CD4-positive, alpha-beta memory T cell (primary cell): Measurements from ENCODE around the gene COL4A6. TPM values are rescaled to one million over a fixed set of nuclear protein-coding genes. Genes with fewer than 3 reads are reported as not detected.

Experiments used
- CTCF ChIA-PET: fragments of 350-600 bp; sonication (Branson Sonifier 250); formaldehyde crosslinking; loops from one replicate; lab custom pipeline; 2021; ENCODE audit warnings: inconsistent platforms; ENCODE audit not compliant: partially characterized antibody; lab: Charles Lee
- POLR2A ChIA-PET: fragments of 350-600 bp; sonication (Branson Sonifier 250); formaldehyde crosslinking; loops from one replicate; lab custom pipeline; 2021; ENCODE audit not compliant: partially characterized antibody; lab: Charles Lee
- DNase-seq, 5 donors: peaks; one replicate each; pipeline versions ENCODE4 v3.0.0 to v3.0.0-alpha.2; 2020 to 2022; ENCODE audit warnings: mixed read lengths in 1 of 5
- H3K27ac ChIP-seq: one replicate; pipeline ENCODE4 v1.7.0; 2013; ENCODE audit warnings: low read depth, low read length
- H3K27me3 ChIP-seq: 2 replicates; pipeline ENCODE4 v1.7.0; 2013; ENCODE audit warnings: mild to moderate bottlenecking, low read length, moderate library complexity; ENCODE audit not compliant: insufficient read depth
- H3K36me3 ChIP-seq: 2 replicates; pipeline ENCODE4 v1.7.0; 2013; ENCODE audit warnings: mild to moderate bottlenecking, low read length, moderate library complexity; ENCODE audit not compliant: insufficient read depth
- H3K4me1 ChIP-seq: 2 replicates; pipeline ENCODE4 v1.7.0; 2013; ENCODE audit warnings: mild to moderate bottlenecking, low read length, moderate library complexity; ENCODE audit not compliant: insufficient read depth
- H3K4me3 ChIP-seq, 2 donors: one replicate each; pipeline ENCODE4 v1.7.0; 2013; ENCODE audit warnings: low read length in 2 of 2, mild to moderate bottlenecking in 1 of 2
- H3K9me3 ChIP-seq, 2 donors: one replicate each; pipeline ENCODE4 v1.7.0; 2013; ENCODE audit warnings: low read length in 2 of 2, control low read depth in 1 of 2; ENCODE audit not compliant: control insufficient read depth in 1 of 2
- H3K27ac Mint-ChIP-seq, 7 donors: one replicate each; pipeline ENCODE4 v1.8.0; 2020 to 2021; ENCODE audit warnings: mixed read lengths in 7 of 7, mild to moderate bottlenecking in 6 of 7, inconsistent platforms in 3 of 7, moderate library complexity in 3 of 7
- H3K27me3 Mint-ChIP-seq, 2 donors: one replicate each; pipeline ENCODE4 v1.8.0; 2020 to 2021; ENCODE audit warnings: mixed read lengths in 2 of 2
- H3K36me3 Mint-ChIP-seq, 2 donors: one replicate each; pipeline ENCODE4 v1.8.0; 2020 to 2021; ENCODE audit warnings: mixed read lengths in 2 of 2, inconsistent platforms in 1 of 2, mild to moderate bottlenecking in 1 of 2
- H3K4me1 Mint-ChIP-seq, 4 donors: one replicate each; pipeline ENCODE4 v1.8.0; 2020 to 2021; ENCODE audit warnings: mixed read lengths in 4 of 4, mild to moderate bottlenecking in 1 of 4
- H3K4me3 Mint-ChIP-seq, 8 donors: one replicate each; pipeline ENCODE4 v1.8.0; 2020 to 2021; ENCODE audit warnings: mixed read lengths in 8 of 8, mild to moderate bottlenecking in 7 of 8, moderate library complexity in 6 of 8, inconsistent platforms in 3 of 8
- H3K9me3 Mint-ChIP-seq, 8 donors: one replicate each; pipeline ENCODE4 v1.8.0; 2020 to 2021; ENCODE audit warnings: mixed read lengths in 8 of 8, mild to moderate bottlenecking in 5 of 8, inconsistent platforms in 3 of 8, moderate library complexity in 1 of 8
- intact Hi-C: fragments of 100-400 bp; cut with micrococcal nuclease; formaldehyde crosslinking; loops from one replicate; pipeline ENCODE4 v1.15.1; 2023
- polyA plus RNA-seq, 2 donors: library from polyadenylated mRNA; unstranded; fragments of 300-500 nt; fragmentation: Illumina TruSeq; gene quantifications; one replicate each; pipeline ENCODE4 v1.2.3, GENCODE V29; 2021
- total RNA-seq, 2 experiments: library from RNA; stranded (reverse); gene quantifications; one replicate each; pipeline ENCODE4 v1.2.3, GENCODE V29; 2021

Gene COL4A6
- total and polyA plus RNA-seq, 4 experiments from 2014 or later = not detected

GRCh38 chrX:108270739-108271396, 167.4 kb downstream of the COL4A6 start:
- H3K27me3 ChIP-seq = no peaks in the 10 kb centered on the region
- CTCF ChIA-PET = no interaction called here
- no peak overlapping the region for H3K27ac ChIP-seq
- DNase-seq = no peak
- intact Hi-C loops = no loop called here
- H3K9me3 ChIP-seq = no peaks in the 10 kb centered on the region
- H3K27ac Mint-ChIP-seq = no peak overlapping the region
- H3K4me1 Mint-ChIP-seq = peaks cover 0 to 10% (median 0%) of the 10 kb centered on the region in 4 donors
- H3K36me3 ChIP-seq = no peaks in the 10 kb centered on the region
- H3K4me3 ChIP-seq = no peak overlapping the region
- no peak overlapping the region for H3K4me3 Mint-ChIP-seq
- peaks cover 0 to 5% (median 0%) of the 10 kb centered on the region in 8 donors for H3K9me3 Mint-ChIP-seq
- POLR2A ChIA-PET = no interaction called here
- H3K36me3 Mint-ChIP-seq = no peaks in the 10 kb centered on the region
- no peaks in the 10 kb centered on the region for H3K4me1 ChIP-seq
- H3K27me3 Mint-ChIP-seq = peaks cover 1 to 2% of the 10 kb centered on the region in 2 donors

DNA sequence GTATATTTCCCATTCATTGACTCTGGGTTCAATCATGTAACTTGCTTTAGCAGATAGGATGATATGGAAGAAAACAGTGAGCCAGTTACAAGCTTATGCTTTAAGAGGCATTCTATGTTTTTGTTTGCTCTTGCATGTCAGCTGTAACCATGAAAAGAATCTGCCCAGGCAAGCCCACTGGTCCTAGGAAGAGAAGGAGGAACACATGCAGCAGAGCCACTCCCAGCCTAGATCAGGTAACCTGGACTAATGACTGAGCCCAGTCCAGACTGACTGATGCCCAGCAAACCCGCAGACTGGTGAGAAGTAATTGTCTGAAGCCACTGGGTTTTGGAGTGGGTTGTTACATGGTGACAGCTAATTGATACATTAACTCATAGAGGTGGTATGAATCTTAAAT, 167.9 kb downstream of the COL4A6 start:
- peaks cover 2 to 3% of the 10 kb centered on the region in 2 donors for H3K27me3 Mint-ChIP-seq
- intact Hi-C loops = no loop called here
- H3K27ac Mint-ChIP-seq = no peak overlapping the region
- Histone ChIP-seq H3K4me3 (no peak overlapping the region), H3K9me3 (no peaks in the 10 kb centered on the region), H3K27ac (no peak overlapping the region), H3K27me3 (no peaks in the 10 kb centered on the region), H3K36me3 (no peaks in the 10 kb centered on the region), H3K4me1 (no peaks in the 10 kb centered on the region)
- POLR2A ChIA-PET = no interaction called here
- H3K4me3 Mint-ChIP-seq = no peak overlapping the region
- DNase-seq = no peak
- CTCF ChIA-PET = no interaction called here
- H3K36me3 Mint-ChIP-seq = no peaks in the 10 kb centered on the region
- H3K9me3 Mint-ChIP-seq = peaks cover 0 to 5% (median 0%) of the 10 kb centered on the region in 8 donors
- H3K4me1 Mint-ChIP-seq = peaks cover 0 to 10% (median 0%) of the 10 kb centered on the region in 4 donors

DNA sequence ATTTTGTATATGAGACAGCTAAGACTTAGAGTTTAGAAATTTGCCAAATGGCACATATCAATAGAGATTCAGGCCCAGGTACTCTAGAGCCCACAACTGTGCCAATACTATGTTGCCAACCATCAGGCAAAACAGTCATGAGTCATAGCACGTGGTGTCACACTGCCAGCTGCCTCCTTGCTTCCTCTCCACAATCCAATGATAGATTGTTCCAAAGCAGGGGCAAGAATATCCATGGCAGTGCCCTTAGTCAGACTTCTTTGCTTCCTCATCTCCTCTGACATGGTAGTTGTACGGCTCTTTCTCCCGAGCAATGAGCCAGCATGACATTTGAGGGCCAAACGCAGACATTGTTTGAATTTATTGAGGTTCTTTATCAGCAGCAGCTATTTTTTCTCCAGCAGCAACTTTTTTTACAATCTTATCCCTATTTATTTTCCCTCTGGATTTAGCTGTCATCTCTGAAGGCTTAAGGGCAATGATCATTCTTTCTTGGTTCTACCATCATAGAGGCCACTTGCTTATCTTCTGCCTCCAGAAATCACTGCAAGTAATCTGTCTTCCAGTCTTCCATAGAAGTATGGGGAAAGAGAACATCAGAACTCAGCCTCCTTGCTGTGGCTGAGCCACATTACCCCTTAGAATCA, 169.7 kb downstream of the COL4A6 start:
- Mint-ChIP-seq H3K4me3 (no peak overlapping the region), H3K27ac (no peak overlapping the region), H3K9me3 (peaks cover 0 to 5% (median 0%) of the 10 kb centered on the region in 8 donors), H3K4me1 (peaks cover 0 to 10% (median 0%) of the 10 kb centered on the region in 4 donors), H3K27me3 (peaks cover 2 to 3% of the 10 kb centered on the region in 2 donors), H3K36me3 (no peaks in the 10 kb centered on the region)
- Histone ChIP-seq H3K4me3 (no peak overlapping the region), H3K9me3 (no peaks in the 10 kb centered on the region), H3K4me1 (no peaks in the 10 kb centered on the region), H3K27ac (no peak overlapping the region), H3K36me3 (no peaks in the 10 kb centered on the region), H3K27me3 (no peaks in the 10 kb centered on the region)
- POLR2A ChIA-PET = no interaction called here
- CTCF ChIA-PET = no interaction called here
- DNase-seq = no peak
- intact Hi-C loops = no loop called here

DNA sequence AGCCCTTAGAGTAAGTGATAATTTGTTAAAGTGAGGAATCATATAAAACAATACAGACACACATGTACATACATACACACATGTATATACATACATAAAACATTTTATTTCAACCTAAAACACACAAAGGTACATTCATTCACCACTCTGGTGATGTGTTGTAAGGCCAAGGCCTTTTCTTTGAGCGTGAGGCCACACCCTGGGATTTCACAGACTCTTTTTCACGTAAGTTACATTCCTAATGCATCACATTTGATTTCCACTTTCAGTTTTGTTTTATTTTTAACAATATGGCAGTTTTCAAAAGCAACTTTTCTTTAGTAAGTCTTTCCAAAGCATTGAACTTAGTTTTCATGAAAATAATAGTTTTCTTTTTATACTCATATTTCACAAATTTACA, 170.7 kb downstream of the COL4A6 start:
- H3K27me3 Mint-ChIP-seq = peaks cover 2 to 3% of the 10 kb centered on the region in 2 donors
- CTCF ChIA-PET = no interaction called here
- intact Hi-C loops = no loop called here

GRCh38 chrX:108264376-108264775, 173.8 kb downstream of the COL4A6 start:
- H3K27ac Mint-ChIP-seq = no peak overlapping the region
- peaks cover 0 to 2% of the 10 kb centered on the region in 2 donors for H3K27me3 Mint-ChIP-seq
- H3K4me1 Mint-ChIP-seq = no peaks in the 10 kb centered on the region
- H3K36me3 Mint-ChIP-seq = no peaks in the 10 kb centered on the region
- H3K27me3 ChIP-seq = no peaks in the 10 kb centered on the region
- peaks cover 0 to 2% (median 0%) of the 10 kb centered on the region in 8 donors for H3K9me3 Mint-ChIP-seq
- CTCF ChIA-PET = no interaction called here
- H3K4me1 ChIP-seq = no peaks in the 10 kb centered on the region
- intact Hi-C loops = no loop called here
- no peak for DNase-seq
- no peaks in the 10 kb centered on the region for H3K36me3 ChIP-seq
- H3K4me3 ChIP-seq = no peak overlapping the region
- POLR2A ChIA-PET = no interaction called here
- no peak overlapping the region for H3K27ac ChIP-seq
- no peak overlapping the region for H3K4me3 Mint-ChIP-seq
- H3K9me3 ChIP-seq = no peaks in the 10 kb centered on the region

More for the DNA sequence above, 170.7 kb downstream of the COL4A6 start:
- H3K4me1 ChIP-seq = no peaks in the 10 kb centered on the region
- no peak for DNase-seq
- Mint-ChIP-seq H3K4me1 (peaks cover 0 to 10% (median 0%) of the 10 kb centered on the region in 4 donors), H3K36me3 (no peaks in the 10 kb centered on the region), H3K4me3 (no peak overlapping the region), H3K27ac (no peak overlapping the region), H3K9me3 (peaks cover 0 to 2% (median 0%) of the 10 kb centered on the region in 8 donors)
- no peaks in the 10 kb centered on the region for H3K9me3 ChIP-seq
- no peak overlapping the region for H3K27ac ChIP-seq
- no peak overlapping the region for H3K4me3 ChIP-seq
- POLR2A ChIA-PET = no interaction called here
- H3K36me3 ChIP-seq = no peaks in the 10 kb centered on the region
- no peaks in the 10 kb centered on the region for H3K27me3 ChIP-seq

- H3K4me1 ChIP-seq = no peaks in the 10 kb centered on the region
- no peaks in the 10 kb centered on the region for H3K36me3 ChIP-seq
- no peaks in the 10 kb centered on the region for H3K4me1 Mint-ChIP-seq
- peaks cover 0 to 2% (median 0%) of the 10 kb centered on the region in 8 donors for H3K9me3 Mint-ChIP-seq
- DNase-seq = no peak
- ChIA-PET POLR2A (no interaction called here), CTCF (no interaction called here)
- H3K36me3 Mint-ChIP-seq = no peaks in the 10 kb centered on the region
- peaks cover 2 to 5% of the 10 kb centered on the region in 2 donors for H3K27me3 Mint-ChIP-seq
- H3K4me3 ChIP-seq = no peak overlapping the region
- no peaks in the 10 kb centered on the region for H3K27me3 ChIP-seq
- no peak overlapping the region for H3K4me3 Mint-ChIP-seq
- no peak overlapping the region for H3K27ac ChIP-seq
- no peaks in the 10 kb centered on the region for H3K9me3 ChIP-seq
- intact Hi-C loops = no loop called here
- no peak overlapping the region for H3K27ac Mint-ChIP-seq
Observed at GRCh38 chrX:108261549-108262203, 176.5 kb downstream of the COL4A6 start.

- Histone ChIP-seq H3K27ac (no peak overlapping the region), H3K9me3 (no peaks in the 10 kb centered on the region), H3K36me3 (no peaks in the 10 kb centered on the region), H3K27me3 (no peaks in the 10 kb centered on the region), H3K4me1 (no peaks in the 10 kb centered on the region), H3K4me3 (no peak overlapping the region)
- Mint-ChIP-seq H3K4me3 (no peak overlapping the region), H3K9me3 (peaks cover 0 to 2% (median 0%) of the 10 kb centered on the region in 8 donors), H3K27ac (no peak overlapping the region), H3K4me1 (no peaks in the 10 kb centered on the region), H3K27me3 (peaks cover 2 to 4% of the 10 kb centered on the region in 2 donors), H3K36me3 (no peaks in the 10 kb centered on the region)
- ChIA-PET POLR2A (no interaction called here), CTCF (no interaction called here)
- intact Hi-C loops = no loop called here
- DNase-seq = no peak
Observed at GRCh38 chrX:108257556-108257955, 180.7 kb downstream of the COL4A6 start.
